OCI-LY7 (cell line): ENCODE data around the gene PRSS2. TPM values are rescaled to one million over a fixed set of nuclear protein-coding genes. Genes with fewer than 3 reads are reported as not detected.
A peak's percentile ranks its signal among the peaks of the same experiment; 100 is the strongest.

ENCODE experiments used
- BruUV-seq: library from RNA; stranded (reverse); fragments of 400-500 nt; replicated peaks from 2 replicates; lab custom pipeline; 2021; lab: Mats Ljungman, UMichigan
- CTCF ChIA-PET: fragments of 300-600 bp; sonication (Branson Sonifier 250); formaldehyde crosslinking; loops from one replicate; lab custom pipeline; 2022; ENCODE audit warnings: antibody characterized with exemption; ENCODE audit not compliant: unreplicated experiment; lab: Charles Lee
- POLR2A ChIA-PET: fragments of 300-600 bp; sonication (Branson Sonifier 250); formaldehyde crosslinking; loops from one replicate; lab custom pipeline; 2022; ENCODE audit warnings: antibody characterized with exemption; lab: Charles Lee
- DNase-seq: peaks from one replicate; pipeline ENCODE4 v3.0.0-alpha.2; 2015; ENCODE audit warnings: low spot score
- H2AFZ ChIP-seq: fragments of 200-600 bp; sonication (generic), shearing (Covaris generic); 2 replicates; pipeline ENCODE4 v1.6.1; 2014; ENCODE audit warnings: mild to moderate bottlenecking, antibody characterized with exemption, low read length, moderate library complexity
- H3K27ac ChIP-seq: fragments of 200-600 bp; sonication (generic); 2 replicates; pipeline ENCODE4 v1.5.1; 2014; ENCODE audit warnings: mixed run types, low read depth, mild to moderate bottlenecking, moderate library complexity, low read length, inconsistent platforms; ENCODE audit not compliant: poor library complexity, severe bottlenecking
- H3K36me3 ChIP-seq: fragments of 200-600 bp; sonication (generic); 2 replicates; pipeline ENCODE4 v1.6.1; 2014; ENCODE audit warnings: mild to moderate bottlenecking, antibody characterized with exemption, low read length, moderate library complexity, mixed read lengths; ENCODE audit not compliant: insufficient read depth
- H3K4me1 ChIP-seq: fragments of 200-600 bp; sonication (generic); 2 replicates; pipeline ENCODE4 v1.5.1; 2014; ENCODE audit warnings: mild to moderate bottlenecking, low read length; ENCODE audit not compliant: insufficient read depth, poor library complexity, severe bottlenecking
- H3K4me2 ChIP-seq: fragments of 200-600 bp; sonication (generic); 2 replicates; pipeline ENCODE4 v1.6.1; 2014; ENCODE audit warnings: mild to moderate bottlenecking, low read length
- H3K4me3 ChIP-seq: fragments of 200-600 bp; sonication (generic); 2 replicates; pipeline ENCODE4 v1.5.1; 2014; ENCODE audit warnings: mild to moderate bottlenecking, low read depth, low read length; ENCODE audit not compliant: poor library complexity, severe bottlenecking
- H3K79me2 ChIP-seq: fragments of 200-600 bp; sonication (generic); 2 replicates; pipeline ENCODE4 v1.6.1; 2016; ENCODE audit warnings: low read depth, mild to moderate bottlenecking, low read length, moderate library complexity, mixed read lengths; ENCODE audit not compliant: insufficient read depth
- H3K9me2 ChIP-seq: fragments of 200-600 bp; sonication (generic); 2 replicates; pipeline ENCODE4 v1.6.1; 2016; ENCODE audit warnings: mild to moderate bottlenecking, low read length, mixed read lengths; ENCODE audit not compliant: insufficient read depth
- H3K9me3 ChIP-seq: fragments of 200-600 bp; sonication (generic); 2 replicates; pipeline ENCODE4 v1.6.1; 2014; ENCODE audit warnings: mild to moderate bottlenecking, mixed run types, low read length, mixed read lengths
- H4K20me1 ChIP-seq: fragments of 200-600 bp; sonication (generic); 2 replicates; pipeline ENCODE4 v1.6.1; 2014; ENCODE audit warnings: mild to moderate bottlenecking, antibody characterized with exemption, low read length, moderate library complexity, mixed read lengths; ENCODE audit not compliant: insufficient read depth
- CTCF ChIP-seq: fragments of 200-600 bp; sonication (generic); conservative IDR thresholded peaks from 2 replicates; pipeline ENCODE4 v1.5.1; 2014; ENCODE audit warnings: mild to moderate bottlenecking, antibody characterized with exemption, low read length, moderate library complexity, mixed read lengths
- EZH2phosphoT487 ChIP-seq: fragments of 200-600 bp; sonication (generic); IDR thresholded peaks from 2 replicates; pipeline ENCODE4 v1.6.1; 2018; ENCODE audit warnings: low read depth, borderline replicate concordance, mild to moderate bottlenecking, mixed run types, antibody characterized with exemption, low read length, moderate library complexity, mixed read lengths
- intact Hi-C: fragments of 100-400 bp; cut with micrococcal nuclease; formaldehyde crosslinking; loops from one replicate; pipeline ENCODE4 v1.10.0; 2022; ENCODE audit not compliant: unreplicated experiment
- total RNA-seq, 2 experiments: library from RNA; depleted of rRNA in 1 of 2; stranded (reverse); fragments of >200 nt in 1 of 2; shearing (Covaris generic) in 1 of 2; gene quantifications; 2 replicates each; pipeline ENCODE4 v1.2.3, GENCODE V29; 2014 to 2022

PRSS2 gene
- total RNA-seq, 2 experiments from 2014 or later = 0.60 to 1.1 TPM

GRCh38 chr7:142806022-142806356 is 35.2 kb downstream of the PRSS2 start:
- Histone ChIP-seq H4K20me1 (no peaks in the 10 kb centered on the region), H3K4me2 (peak overlapping the region; percentile 89), H3K4me1 (peaks cover 86% of the 10 kb centered on the region), H3K4me3 (no peak overlapping the region), H3K9me3 (no peaks in the 10 kb centered on the region), H3K36me3 (peaks cover 46% of the 10 kb centered on the region), H2AFZ (no peak overlapping the region), H3K79me2 (no peaks in the 10 kb centered on the region), H3K9me2 (no peaks in the 10 kb centered on the region), H3K27ac (peak overlapping the region; percentile 100)
- no TSS peak for BruUV-seq
- DNase-seq = no peak
- intact Hi-C loops = loop anchor here (5.0 to 10.0 kb wide), 2 partner anchors 279 to 481 kb away; partner anchors contain the start of gene CASP2
- CTCF ChIA-PET = interaction anchor here (4.8 to 6.0 kb wide), 2 partner anchors 8 to 13 kb away, joined by 24 to 90 read pairs; no protein-coding TSS in a partner anchor
- no peak for TF ChIP-seq EZH2phosphoT487
- no peak for TF ChIP-seq CTCF
- POLR2A ChIA-PET = interaction anchor here (0.7 to 15.5 kb wide), 2 partner anchors 15 to 139 kb away, joined by 3 to 666 read pairs; no protein-coding TSS in a partner anchor

GRCh38 chr7:142806957-142807356 is 36.2 kb downstream of the PRSS2 start:
- H3K9me3 ChIP-seq = no peaks in the 10 kb centered on the region
- no peaks in the 10 kb centered on the region for H4K20me1 ChIP-seq
- no peaks in the 10 kb centered on the region for H3K9me2 ChIP-seq
- peak overlapping the region; percentile 89 for H3K4me2 ChIP-seq
- peaks cover 95% of the 10 kb centered on the region for H3K4me1 ChIP-seq
- peak overlapping the region; percentile 100 for H3K27ac ChIP-seq
- BruUV-seq = no TSS peak
- POLR2A ChIA-PET = interaction anchor here (0.7 to 15.5 kb wide), 6 partner anchors 16 to 151 kb away, joined by 3 to 666 read pairs (median 12); partner anchors contain the start of gene PRSS2
- H3K4me3 ChIP-seq = no peak overlapping the region
- intact Hi-C loops = loop anchor here (5.0 to 10.0 kb wide), 2 partner anchors 278 to 480 kb away; partner anchors contain the start of gene CASP2
- TF ChIP-seq EZH2phosphoT487 = no peak
- no peak for TF ChIP-seq CTCF
- CTCF ChIA-PET = interaction anchor here (1.1 to 6.0 kb wide), 4 partner anchors 9 to 46 kb away, joined by 3 to 90 read pairs (median 17); no protein-coding TSS in a partner anchor
- H3K79me2 ChIP-seq = no peaks in the 10 kb centered on the region
- no peak for DNase-seq
- no peak overlapping the region for H2AFZ ChIP-seq
- peaks cover 38% of the 10 kb centered on the region for H3K36me3 ChIP-seq
